GM10248 (cell line): ENCODE measurements around the gene CBY3.
"Not testable (repeated sequence)": the region's sequence is repeated elsewhere in the genome, so short reads cannot be mapped to it uniquely, and the experiment has no call there.

Experiments used
- CTCF ChIA-PET: fragments of 300-600 bp; sonication (Branson Sonifier 250); formaldehyde crosslinking; extraction: SDS; loops from one replicate; lab custom pipeline; 2021; ENCODE audit warnings: antibody characterized with exemption; lab: Yijun Ruan, JAX
- POLR2A ChIA-PET: fragments of 350-650 bp; sonication (Branson Sonifier 250); formaldehyde crosslinking; extraction: SDS; loops from one replicate; lab custom pipeline; 2020; ENCODE audit warnings: antibody characterized with exemption; lab: Yijun Ruan, JAX
- DNase-seq: peaks from one replicate; pipeline ENCODE4 v3.0.0; 2012; ENCODE audit errors: extremely low spot score
- TF ChIP-seq, protein P1 (sequence below): IDR thresholded peaks from 2 replicates; pipeline ENCODE4 v1.5.1; 2012; ENCODE audit warnings: mild to moderate bottlenecking, low read depth; ENCODE audit errors: extremely low read depth, missing control alignments, control extremely low read depth

Gene CBY3

DNA sequence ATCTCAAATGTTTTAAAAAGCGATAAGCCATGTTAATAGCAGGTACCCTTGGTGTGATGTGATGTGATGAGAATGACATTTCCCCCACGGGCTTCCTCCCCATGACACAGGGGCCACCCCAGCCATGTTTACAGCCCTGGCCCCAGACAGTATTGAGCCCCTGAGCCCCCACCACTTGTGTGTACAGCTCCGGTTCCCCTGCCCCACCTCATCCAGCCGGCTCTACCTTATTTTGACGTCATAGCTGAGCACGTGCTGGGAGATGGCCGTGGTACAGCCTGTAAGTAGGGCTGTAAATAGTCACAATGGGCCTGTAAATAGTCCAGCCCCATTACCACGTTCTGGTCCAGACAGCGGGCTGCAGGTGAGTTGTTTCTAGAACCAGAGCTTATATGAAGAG, 32.4 kb downstream of the CBY3 start:
- TF ChIP-seq, protein P1, sequence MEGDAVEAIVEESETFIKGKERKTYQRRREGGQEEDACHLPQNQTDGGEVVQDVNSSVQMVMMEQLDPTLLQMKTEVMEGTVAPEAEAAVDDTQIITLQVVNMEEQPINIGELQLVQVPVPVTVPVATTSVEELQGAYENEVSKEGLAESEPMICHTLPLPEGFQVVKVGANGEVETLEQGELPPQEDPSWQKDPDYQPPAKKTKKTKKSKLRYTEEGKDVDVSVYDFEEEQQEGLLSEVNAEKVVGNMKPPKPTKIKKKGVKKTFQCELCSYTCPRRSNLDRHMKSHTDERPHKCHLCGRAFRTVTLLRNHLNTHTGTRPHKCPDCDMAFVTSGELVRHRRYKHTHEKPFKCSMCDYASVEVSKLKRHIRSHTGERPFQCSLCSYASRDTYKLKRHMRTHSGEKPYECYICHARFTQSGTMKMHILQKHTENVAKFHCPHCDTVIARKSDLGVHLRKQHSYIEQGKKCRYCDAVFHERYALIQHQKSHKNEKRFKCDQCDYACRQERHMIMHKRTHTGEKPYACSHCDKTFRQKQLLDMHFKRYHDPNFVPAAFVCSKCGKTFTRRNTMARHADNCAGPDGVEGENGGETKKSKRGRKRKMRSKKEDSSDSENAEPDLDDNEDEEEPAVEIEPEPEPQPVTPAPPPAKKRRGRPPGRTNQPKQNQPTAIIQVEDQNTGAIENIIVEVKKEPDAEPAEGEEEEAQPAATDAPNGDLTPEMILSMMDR, result no peak
- no peak for DNase-seq
- ChIA-PET POLR2A (no interaction called here), CTCF (no interaction called here)

DNA sequence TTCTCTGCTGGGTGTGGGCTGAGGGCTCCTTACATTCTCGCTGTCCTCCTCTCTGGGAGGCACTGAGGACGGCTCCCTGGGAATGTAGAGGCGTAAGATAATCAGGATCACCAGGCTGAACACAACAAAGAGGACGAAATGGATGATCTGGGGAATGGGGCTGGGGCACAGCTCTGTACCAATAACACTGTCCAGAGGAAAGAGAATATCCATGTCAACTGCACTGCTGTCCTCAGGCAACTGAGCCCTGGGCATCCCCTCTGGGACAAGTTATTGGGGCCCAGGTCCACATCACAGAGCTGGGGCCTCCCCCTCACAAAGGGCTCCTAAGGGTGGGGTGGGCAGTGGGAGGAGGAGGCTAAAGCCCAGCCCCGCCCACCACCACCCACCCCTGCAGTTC, 36.1 kb downstream of the CBY3 start:
- DNase-seq, CTCF ChIA-PET: not testable (repeated sequence)
- POLR2A ChIA-PET, result interaction anchor here (0.6 kb wide), 1 partner anchor 80 kb away, joined by 4 read pairs; no protein-coding TSS in a partner anchor

GRCh38 chr5:179643141-179643920, 37.5 kb downstream of the CBY3 start:
- DNase-seq, CTCF ChIA-PET, POLR2A ChIA-PET: not testable (repeated sequence)

DNA sequence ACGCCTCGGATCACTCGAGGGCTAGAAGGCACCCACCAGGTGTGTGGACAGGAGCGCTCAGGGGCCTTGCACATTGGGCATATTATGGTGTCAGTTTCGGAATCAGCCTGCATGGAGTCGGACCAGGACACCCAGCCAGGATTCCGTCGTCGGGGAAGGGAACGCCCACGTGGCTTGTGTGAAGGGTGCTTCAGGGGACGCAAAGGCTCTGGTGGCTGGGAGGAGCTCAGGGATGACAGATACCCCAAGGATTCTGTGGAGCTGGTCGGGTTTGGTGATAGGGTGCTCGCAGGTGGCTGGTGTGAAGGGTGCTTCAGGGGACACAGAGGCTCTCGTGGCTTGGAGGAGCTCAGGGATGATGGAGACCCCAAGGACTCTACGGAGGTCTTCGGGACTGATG, 38.2 kb downstream of the CBY3 start:
- CTCF ChIA-PET, POLR2A ChIA-PET, DNase-seq: not testable (repeated sequence)

- DNase-seq, CTCF ChIA-PET, POLR2A ChIA-PET: not testable (repeated sequence)
These were observed 39.1 kb downstream of the CBY3 start for GRCh38 chr5:179641745-179642144.

DNA sequence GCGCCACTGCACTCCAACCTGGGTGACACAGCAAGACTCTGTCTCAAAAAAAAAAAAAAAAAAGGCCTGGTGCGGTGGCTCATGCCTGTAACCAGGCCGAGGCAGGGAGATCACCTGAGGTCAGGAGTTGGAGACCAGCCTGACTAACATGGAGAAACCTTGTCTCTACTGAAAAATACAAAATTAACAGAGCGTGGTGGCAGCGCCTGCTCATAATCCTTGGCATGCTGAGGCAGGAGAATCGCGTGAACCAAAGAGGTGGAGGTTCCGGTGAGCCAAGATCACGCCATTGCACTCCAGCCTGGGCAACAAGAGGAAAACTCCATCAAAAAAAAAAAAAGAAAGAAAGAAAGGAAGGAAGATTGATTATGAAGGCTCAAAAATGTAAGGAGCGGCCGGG, 41.5 kb downstream of the CBY3 start:
- POLR2A ChIA-PET, CTCF ChIA-PET, DNase-seq: not testable (repeated sequence)

- DNase-seq, CTCF ChIA-PET, POLR2A ChIA-PET: not testable (repeated sequence)
These were observed 46.3 kb downstream of the CBY3 start for GRCh38 chr5:179634370-179635172.

DNA sequence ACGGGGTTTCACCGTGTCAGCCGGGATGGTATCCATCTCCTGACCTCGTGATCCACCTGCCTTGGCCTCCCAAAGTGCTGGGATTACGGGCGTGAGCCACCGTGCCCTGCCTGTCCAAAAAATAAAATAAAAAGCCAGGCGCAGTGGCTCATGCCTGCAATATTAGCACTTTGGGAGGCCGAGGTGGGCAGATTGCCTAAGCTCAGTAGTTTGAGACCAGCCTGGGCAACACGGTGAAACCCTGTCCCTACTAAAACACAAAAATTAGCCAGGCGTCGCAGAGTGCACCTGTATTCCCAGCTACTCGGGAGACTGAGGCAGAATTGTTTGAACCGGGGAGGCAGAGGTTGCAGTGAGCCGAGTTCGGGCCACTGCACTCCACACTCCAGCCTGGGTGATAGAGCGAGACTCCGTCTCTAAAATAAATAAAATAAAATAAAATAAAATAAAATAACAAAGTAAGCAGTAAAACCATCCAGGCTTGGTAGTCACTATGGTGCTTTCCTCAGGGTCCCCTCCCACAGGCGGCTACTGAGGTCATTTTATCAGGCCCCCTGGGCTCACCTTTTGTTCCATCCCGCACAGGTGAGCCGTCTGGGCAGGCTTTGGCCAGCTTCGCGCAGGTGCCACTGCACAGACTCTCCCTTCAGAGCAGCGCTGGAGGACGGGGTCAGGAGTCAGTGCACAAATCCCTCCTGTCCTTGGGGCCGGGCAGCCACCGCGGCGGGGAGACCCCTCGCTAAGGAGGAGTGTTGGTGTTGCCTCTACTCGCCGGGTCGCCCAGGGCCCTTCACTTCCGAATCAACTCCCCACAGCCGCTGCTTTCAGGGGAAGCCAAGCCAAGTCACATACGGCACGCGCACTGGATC, 47.1 kb downstream of the CBY3 start:
- ChIA-PET POLR2A (interaction anchor here (0.6 kb wide), 1 partner anchor 82 kb away, joined by 3 read pairs; no protein-coding TSS in a partner anchor), CTCF (interaction anchor here (1.0 kb wide), 1 partner anchor 10 kb away, joined by 7 read pairs; the partner anchor contains the start of gene HNRNPH1)
- DNase-seq, result not testable (repeated sequence)
